HL-60 (cell line): ENCODE results near the gene UBE2QL1.

Source experiments
- DNase-seq, 2 experiments: peaks; one replicate each; pipeline ENCODE4 v3.0.0-alpha.2; 2010 to 2020; ENCODE audit warnings: low read depth in 1 of 2, low spot score in 1 of 2
- H3K27ac ChIP-seq: fragments of 250-450 bp; sonication (Bioruptor Pico); replicated peaks from 2 replicates; pipeline ENCODE4 v1.5.1; 2020; ENCODE audit warnings: mild to moderate bottlenecking, moderate library complexity
- H3K27me3 ChIP-seq: fragments of 250-450 bp; sonication (Bioruptor Pico); 2 replicates; pipeline ENCODE4 v1.5.1; 2021; ENCODE audit warnings: mild to moderate bottlenecking, moderate library complexity; ENCODE audit not compliant: insufficient read depth, poor library complexity, severe bottlenecking
- H3K4me3 ChIP-seq: replicated peaks from 2 replicates; pipeline ENCODE4 v1.5.1; 2011; ENCODE audit warnings: mild to moderate bottlenecking, control low read depth, low read length; ENCODE audit not compliant: insufficient read depth
- GABPA ChIP-seq: IDR thresholded peaks from 2 replicates; pipeline ENCODE4 v1.6.1; 2012; ENCODE audit warnings: low read depth
- POLR2AphosphoS5 ChIP-seq: IDR thresholded peaks from 2 replicates; pipeline ENCODE4 v1.6.1; 2012; ENCODE audit warnings: low read depth
- SPI1 ChIP-seq: IDR thresholded peaks from 2 replicates; pipeline ENCODE4 v1.6.1; 2012; ENCODE audit warnings: low read depth, mild to moderate bottlenecking, borderline replicate concordance
- TF ChIP-seq, protein P1 (sequence below): IDR thresholded peaks from one replicate; pipeline ENCODE4 v1.5.1; 2011; ENCODE audit warnings: low read length, control low read depth, inconsistent platforms; ENCODE audit not compliant: insufficient read depth
- TF ChIP-seq, protein P2 (sequence below): IDR thresholded peaks from 2 replicates; pipeline ENCODE4 v1.6.1; 2012; ENCODE audit warnings: low read depth; ENCODE audit not compliant: insufficient replicate concordance

Gene UBE2QL1

DNA sequence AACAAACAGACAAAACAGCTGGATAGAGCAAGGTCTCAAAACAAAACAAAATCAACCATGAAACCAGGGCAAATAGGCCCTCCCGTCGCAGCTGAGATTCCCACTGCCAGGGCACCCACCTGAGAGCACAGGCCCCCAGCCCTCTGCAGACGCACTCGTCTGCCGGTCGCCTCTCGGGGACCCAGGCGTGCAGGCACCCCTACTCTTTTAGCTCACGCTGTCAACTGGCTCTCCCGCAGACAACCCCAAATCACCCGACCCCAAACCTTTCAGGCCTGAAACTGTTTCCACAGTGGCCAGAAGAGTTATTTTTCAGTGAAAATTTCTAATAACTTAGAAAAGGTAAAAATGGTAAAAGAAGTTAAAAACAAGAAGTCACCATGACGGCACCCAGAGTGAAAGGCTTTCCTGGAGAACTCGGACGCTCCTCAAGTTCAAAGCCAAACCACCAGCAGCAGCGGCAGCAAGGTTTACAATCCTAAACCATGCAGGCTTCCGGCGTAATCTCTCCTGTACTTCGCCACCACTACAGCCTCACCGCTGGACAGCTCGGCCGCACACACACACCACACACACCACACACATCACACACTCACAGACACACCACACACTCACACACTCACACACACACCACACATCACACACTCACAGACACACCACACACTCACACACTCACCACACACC lies 1.9 kb upstream of the UBE2QL1 start:
- TF ChIP-seq GABPA (no peak), SPI1 (no peak), POLR2AphosphoS5 (no peak)
- TF ChIP-seq, protein P1, sequence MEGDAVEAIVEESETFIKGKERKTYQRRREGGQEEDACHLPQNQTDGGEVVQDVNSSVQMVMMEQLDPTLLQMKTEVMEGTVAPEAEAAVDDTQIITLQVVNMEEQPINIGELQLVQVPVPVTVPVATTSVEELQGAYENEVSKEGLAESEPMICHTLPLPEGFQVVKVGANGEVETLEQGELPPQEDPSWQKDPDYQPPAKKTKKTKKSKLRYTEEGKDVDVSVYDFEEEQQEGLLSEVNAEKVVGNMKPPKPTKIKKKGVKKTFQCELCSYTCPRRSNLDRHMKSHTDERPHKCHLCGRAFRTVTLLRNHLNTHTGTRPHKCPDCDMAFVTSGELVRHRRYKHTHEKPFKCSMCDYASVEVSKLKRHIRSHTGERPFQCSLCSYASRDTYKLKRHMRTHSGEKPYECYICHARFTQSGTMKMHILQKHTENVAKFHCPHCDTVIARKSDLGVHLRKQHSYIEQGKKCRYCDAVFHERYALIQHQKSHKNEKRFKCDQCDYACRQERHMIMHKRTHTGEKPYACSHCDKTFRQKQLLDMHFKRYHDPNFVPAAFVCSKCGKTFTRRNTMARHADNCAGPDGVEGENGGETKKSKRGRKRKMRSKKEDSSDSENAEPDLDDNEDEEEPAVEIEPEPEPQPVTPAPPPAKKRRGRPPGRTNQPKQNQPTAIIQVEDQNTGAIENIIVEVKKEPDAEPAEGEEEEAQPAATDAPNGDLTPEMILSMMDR: no peak
- TF ChIP-seq, protein P2, sequence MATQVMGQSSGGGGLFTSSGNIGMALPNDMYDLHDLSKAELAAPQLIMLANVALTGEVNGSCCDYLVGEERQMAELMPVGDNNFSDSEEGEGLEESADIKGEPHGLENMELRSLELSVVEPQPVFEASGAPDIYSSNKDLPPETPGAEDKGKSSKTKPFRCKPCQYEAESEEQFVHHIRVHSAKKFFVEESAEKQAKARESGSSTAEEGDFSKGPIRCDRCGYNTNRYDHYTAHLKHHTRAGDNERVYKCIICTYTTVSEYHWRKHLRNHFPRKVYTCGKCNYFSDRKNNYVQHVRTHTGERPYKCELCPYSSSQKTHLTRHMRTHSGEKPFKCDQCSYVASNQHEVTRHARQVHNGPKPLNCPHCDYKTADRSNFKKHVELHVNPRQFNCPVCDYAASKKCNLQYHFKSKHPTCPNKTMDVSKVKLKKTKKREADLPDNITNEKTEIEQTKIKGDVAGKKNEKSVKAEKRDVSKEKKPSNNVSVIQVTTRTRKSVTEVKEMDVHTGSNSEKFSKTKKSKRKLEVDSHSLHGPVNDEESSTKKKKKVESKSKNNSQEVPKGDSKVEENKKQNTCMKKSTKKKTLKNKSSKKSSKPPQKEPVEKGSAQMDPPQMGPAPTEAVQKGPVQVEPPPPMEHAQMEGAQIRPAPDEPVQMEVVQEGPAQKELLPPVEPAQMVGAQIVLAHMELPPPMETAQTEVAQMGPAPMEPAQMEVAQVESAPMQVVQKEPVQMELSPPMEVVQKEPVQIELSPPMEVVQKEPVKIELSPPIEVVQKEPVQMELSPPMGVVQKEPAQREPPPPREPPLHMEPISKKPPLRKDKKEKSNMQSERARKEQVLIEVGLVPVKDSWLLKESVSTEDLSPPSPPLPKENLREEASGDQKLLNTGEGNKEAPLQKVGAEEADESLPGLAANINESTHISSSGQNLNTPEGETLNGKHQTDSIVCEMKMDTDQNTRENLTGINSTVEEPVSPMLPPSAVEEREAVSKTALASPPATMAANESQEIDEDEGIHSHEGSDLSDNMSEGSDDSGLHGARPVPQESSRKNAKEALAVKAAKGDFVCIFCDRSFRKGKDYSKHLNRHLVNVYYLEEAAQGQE: no peak
- DNase-seq: no peak
- no peak overlapping the region for H3K27ac ChIP-seq
- no peak overlapping the region for H3K4me3 ChIP-seq
- peaks cover 24% of the 10 kb centered on the region for H3K27me3 ChIP-seq

DNA sequence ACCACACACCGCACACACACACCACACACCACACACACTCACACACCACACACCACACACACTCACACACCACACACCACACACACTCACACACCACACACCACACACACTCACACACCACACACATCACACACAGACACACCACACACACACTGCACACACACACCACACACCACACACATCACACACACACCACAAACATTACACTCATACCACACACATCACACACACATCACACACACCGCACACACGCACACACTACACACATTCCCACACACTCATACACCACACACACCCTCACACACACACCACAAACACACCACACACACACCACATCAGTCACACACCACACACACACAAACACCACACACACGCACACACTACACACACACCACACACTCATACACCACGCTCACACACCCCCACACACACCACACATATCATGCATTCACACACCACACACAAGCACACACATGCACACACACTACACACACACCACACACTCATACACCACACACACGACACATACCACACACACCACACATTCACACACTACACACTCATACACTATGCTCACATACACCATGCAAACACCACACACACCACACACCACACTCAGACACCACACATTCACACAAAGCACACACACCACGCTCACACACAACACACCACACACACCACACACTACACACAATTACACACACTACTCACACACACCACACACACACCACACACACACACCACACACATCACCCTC lies 1.1 kb upstream of the UBE2QL1 start:
- Histone ChIP-seq H3K4me3 (no peak overlapping the region), H3K27me3 (peaks cover 29% of the 10 kb centered on the region), H3K27ac (no peak overlapping the region)
- TF ChIP-seq GABPA (no peak), SPI1 (no peak), POLR2AphosphoS5 (no peak)
- TF ChIP-seq, protein P1: no peak
- TF ChIP-seq, protein P2: no peak
- no peak for DNase-seq

DNA sequence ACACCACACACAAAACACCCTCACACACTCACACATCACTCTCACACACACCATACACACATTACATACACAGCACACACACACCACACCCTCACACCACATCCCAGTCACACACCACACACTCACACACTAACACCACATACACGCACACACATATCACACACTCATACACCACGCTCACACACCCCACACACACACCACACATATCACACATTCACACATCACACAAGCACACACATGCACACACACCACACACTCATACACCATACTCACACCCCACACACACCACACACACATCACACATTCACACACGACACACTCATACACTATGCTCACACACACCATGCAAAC lies 543 bp upstream of the UBE2QL1 start:
- no peak overlapping the region for H3K4me3 ChIP-seq
- DNase-seq: no peak
- TF ChIP-seq, protein P1: no peak
- TF ChIP-seq, protein P2: no peak
- peaks cover 34% of the 10 kb centered on the region for H3K27me3 ChIP-seq
- H3K27ac ChIP-seq: no peak overlapping the region
